A172 (cell line): ENCODE data around the gene ITGB8. TPM values are rescaled to one million over a fixed set of nuclear protein-coding genes. Genes with fewer than 3 reads are reported as not detected.
"Not testable (repeated sequence)": the region's sequence is repeated elsewhere in the genome, so short reads cannot be mapped to it uniquely, and the experiment has no call there.

Experiments used
- DNase-seq: peaks from one replicate; pipeline ENCODE4 v3.0.0-alpha.2; 2015; ENCODE audit warnings: low spot score
- total RNA-seq: library from RNA; depleted of rRNA; stranded (reverse); fragments of >200 nt; shearing (Covaris generic); gene quantifications from 2 replicates; pipeline ENCODE4 v1.2.3, GENCODE V29; 2014; rRNA removed

Gene ITGB8
- total RNA-seq = 17.8 and 20.8 TPM in 2 replicates

DNA sequence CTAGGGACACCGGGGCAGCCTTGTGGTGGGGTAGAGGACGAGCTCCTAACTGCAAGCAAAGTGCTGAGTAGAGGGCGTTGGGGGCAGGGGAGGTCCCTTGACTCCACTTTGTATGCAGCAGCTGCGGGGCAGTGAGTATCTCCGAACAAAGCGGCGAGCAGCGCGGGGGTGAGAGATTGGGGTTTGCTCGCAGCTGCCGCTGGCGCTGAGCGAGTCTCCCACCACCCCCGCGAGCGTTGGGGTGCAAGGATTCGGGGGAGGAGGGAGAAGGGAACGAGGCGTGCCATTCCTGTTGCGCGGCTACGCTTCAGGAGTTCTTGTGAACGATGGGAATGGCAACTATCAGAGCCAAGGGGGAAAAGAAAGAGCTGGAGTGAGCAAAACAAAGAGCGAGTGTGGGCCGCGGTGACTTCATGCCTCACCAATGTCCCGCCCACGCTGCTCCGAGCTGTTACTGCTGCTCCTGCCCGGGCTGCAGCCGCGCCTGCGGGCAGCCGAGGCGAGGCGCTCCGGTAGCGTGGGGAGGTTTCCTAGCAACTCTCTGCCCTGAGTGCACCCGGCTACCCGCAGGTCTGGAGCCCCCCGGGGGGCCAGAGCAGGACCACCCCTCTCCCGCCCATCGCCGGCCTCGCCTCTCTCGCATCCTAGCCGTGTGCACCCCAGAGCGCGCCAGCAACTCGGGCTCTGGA is at the start of gene ITGB8:
Gene ITGB8 (plus strand): TSS at position 662 of the 689 bp plus-strand sequence. CDS start 907 bp downstream, outside the sequence.
- DNase-seq = peak; percentile 81

DNA sequence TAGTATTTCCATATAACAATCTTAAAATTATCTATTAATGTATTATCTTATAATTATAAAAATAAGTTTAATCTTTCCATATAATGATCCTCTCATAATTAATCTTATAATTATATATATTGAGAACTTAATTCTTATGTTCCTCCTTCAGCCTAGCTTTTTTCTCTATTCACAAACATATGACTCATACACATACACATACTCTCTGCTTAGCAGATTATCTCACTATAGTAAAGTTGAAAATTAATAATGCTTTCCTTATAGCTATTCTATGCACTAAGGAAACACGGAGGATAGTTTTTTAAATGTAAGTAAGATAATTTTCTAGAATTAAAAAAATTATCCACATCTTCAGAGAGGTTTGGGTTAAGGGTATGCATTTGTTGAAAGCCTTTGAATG is 47.7 kb upstream of the ITGB8 start:
- no peak for DNase-seq

DNA sequence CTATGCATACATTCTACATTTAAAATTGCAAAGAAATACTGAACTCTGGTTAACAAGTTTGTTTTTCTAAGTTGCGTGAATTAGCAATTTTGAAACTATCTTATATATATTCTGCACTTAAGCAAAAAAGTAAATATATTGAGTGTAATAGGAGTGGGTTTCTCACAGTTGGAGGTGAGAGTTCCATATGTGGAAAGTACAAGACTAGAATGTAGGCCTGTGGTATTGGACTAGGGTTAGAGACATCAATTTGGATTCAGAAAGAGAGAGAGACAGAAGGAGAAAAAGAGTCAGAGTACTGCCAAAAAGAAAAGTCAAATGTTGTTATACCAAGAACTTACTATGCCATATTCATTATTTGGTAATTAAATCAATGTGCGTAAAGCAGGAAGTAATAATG is 47.3 kb upstream of the ITGB8 start:
- no peak for DNase-seq

DNA sequence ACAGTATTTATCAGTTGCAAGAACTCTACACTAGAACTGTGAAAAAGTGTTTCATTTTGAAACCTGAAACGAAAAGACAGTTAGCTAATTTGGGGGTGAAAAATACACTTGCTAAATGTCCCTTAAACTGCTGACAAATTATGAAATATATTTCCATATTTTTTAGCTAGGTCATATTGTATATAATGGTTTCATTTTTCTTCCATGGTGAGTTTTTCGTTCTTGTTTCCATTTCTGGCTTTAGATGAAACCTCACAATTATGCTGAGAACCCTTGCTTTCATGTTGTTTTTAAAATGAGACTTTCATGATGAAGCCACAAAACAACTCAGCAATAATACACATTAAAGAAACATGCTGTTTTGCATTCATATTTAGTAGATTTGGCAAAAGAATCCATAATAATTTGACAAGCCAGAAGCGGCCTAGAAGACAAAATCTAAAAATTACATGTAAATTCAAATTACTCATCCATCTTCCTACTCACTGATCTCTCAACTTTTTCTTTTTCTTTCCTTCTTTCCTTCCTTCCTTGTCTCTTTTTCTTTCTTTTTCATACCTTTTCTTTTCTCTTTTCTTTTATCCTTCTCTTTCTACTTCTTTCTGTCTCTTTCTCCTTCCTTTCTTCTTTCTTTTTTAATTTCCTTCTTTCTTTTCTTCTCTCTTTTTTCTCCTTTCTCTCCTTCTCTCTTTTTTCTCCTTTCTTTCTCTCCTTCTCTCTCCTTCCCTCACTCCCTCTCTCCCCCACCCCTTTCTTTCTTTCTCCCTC is 46.5 kb upstream of the ITGB8 start:
- no peak for DNase-seq

DNA sequence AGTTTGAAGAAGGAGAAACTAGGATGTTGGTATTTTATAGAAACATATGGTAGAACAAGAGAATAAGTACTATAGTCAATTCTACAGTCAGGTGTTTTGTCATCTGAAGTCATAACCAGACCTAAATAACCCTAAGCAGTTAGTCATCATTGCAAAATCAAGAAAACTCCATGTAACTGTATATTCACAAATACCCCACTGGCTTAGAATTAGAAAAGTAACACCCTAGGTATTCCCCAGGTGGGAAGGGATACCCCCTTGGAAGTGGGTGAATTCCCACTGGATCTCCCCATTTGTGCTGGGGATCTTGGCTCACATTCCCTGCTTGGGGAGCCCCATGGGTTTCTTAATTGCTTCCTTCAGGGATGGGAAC is 45.9 kb upstream of the ITGB8 start:
- no peak for DNase-seq

DNA sequence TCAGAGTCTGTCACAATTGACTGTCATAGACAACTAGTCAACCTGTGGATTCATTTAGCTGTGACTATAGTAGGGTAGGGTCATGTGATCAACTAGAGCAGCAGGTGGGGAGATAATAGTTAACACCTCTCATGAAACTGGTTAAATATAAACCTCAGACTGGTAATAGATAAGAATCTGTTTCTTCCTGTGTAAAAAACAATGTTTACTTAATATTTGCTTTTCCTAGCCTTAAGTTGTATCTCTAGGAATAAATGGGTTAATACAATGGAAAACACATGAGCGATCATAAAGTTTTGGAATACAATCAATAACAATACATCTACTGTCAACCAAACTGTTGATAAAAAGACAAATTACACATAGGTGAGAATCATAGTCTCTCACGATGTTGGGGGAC is 43.4 kb upstream of the ITGB8 start:
- DNase-seq = no peak

DNA sequence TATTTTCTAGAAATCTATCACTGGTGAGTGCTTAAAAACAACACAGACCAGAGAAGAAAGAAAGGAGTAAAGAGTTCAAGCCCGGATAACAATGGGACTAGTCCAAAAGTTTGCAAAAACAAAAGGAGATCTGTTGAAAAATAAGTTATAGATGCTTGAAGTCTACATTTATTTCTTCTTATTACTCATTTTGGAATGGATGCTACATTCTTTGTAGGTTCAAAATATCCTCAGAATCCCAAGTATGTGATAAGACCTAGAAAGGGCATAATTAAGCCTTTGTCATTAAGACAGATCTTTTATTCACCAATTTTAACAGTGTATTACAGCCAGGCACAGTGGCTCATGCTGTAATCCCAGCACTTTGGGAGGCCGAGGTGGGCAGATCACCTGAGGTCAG is 42.7 kb upstream of the ITGB8 start:
- peak; percentile 44 for DNase-seq

DNA sequence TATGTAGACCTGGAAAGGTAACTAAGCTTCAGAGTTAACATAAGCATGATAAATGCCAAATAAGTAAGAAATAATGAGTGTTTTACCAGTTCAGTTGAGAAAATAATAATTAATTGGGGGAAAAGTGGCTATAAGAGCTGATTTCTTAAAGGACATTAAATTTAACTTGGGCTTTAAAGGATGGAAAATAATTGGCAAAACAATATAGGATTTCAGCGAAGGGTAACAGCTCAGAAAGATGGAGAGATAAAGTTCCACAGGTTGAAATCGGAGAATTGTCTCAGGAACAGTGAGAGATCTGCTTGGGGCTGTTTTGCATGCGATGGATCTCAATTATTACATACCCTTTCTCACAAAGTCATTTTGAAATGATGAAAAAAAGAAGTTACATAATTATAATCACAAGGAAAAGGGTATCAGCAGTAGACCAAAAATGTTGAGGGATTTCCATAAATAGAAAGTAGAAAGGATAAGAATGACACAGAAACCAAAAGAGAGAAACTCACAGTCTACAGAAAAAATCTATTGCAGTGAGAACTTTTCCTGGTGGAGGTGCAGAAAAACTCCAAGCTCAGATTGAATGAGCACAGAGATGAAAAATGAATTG is 40.1 kb upstream of the ITGB8 start:
- no peak for DNase-seq

DNA sequence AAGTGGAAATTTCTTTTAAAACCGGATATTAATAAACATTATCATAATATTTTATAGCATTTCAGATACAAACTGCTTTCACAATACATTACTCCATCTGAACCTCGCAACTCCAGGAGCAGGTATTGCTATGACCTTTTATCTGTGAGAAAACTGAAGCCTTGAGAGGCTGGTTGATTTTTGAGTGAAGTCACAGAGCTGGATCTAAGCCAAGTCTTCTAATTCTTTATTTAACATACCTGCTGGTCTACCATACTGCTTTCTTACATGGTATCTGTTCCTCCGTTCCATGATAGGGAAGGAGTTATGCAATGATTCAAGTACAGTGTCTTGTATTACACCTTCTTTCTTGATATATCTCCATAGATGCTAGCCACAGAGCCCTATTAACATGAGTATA is 37.4 kb upstream of the ITGB8 start:
- DNase-seq = no peak

DNA sequence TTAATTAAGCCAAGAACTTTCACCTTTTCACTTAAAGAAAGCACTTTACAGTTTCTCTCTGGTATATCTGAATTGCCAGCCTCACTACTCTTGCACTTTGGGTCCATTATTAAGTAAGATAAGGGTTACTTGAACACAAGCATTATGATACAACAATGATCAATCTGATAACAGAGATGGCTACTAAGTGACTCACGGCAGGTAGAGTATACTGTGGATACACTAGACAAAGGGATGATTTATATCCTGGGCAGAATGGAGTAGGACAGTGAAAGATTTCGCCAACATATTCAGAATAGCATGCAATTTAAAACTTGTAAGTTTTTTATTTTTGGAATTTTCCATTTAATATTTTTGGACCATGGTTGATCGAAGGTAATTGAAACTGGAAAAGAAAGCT is 34.3 kb upstream of the ITGB8 start:
- peak; percentile 46 for DNase-seq

DNA sequence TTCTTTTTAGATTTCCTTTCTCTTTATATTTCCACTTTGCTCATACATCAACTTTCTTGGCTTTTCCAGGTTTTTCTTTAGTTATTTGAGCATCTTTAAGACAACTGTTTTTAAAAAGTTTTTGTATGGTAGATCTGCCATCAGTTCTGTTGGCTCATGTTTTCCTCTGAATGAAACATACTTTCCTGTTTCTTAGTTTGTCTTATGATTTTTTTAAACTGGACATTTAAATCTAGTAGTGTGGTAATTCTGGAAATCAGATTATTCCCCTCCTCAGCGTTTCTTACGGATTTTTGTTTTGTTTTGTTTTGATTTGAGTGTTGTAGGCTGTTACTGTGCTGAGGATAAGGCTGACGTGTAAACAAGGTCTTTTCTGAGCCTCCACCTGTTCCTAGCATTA is 33.8 kb upstream of the ITGB8 start:
- no peak for DNase-seq

DNA sequence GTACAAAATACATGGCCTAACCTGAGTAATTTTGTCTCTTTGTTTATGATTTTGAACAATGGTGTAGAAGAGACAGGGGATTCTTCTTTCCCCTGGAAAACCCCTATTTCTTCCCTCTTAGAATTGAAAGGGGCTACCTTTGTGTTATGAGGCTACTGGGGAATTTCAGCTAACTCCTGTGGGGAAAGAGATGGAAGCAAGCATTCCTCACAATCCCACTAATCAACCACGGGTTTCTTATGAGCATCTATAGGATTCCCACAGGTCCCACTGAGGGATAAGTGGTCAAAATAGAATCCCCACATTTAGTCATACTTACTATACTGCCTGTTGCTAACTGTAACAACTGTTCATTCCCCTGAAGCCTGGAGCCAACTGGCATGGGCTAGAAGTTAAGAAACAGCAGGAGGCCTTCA is 32.2 kb upstream of the ITGB8 start:
- no peak for DNase-seq

DNA sequence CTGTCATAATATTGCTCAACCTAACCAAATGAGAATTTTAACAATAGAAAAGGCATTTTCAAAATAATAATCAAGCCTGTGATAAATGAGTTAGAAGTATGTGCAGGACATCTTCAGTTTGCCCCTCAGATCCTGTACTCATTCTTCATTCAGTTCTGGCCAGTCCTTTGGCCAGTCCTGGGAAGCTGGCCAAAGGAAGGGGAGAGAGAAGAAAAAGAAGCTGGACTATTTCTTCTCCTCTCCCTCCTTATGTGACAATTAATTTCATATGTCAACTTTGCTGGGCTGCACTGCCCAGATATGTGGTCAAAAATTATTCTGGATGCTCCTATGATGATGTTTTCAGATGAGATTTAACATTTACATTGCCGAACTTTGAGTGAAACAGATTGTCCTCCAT is 31.6 kb upstream of the ITGB8 start:
- DNase-seq = no peak

DNA sequence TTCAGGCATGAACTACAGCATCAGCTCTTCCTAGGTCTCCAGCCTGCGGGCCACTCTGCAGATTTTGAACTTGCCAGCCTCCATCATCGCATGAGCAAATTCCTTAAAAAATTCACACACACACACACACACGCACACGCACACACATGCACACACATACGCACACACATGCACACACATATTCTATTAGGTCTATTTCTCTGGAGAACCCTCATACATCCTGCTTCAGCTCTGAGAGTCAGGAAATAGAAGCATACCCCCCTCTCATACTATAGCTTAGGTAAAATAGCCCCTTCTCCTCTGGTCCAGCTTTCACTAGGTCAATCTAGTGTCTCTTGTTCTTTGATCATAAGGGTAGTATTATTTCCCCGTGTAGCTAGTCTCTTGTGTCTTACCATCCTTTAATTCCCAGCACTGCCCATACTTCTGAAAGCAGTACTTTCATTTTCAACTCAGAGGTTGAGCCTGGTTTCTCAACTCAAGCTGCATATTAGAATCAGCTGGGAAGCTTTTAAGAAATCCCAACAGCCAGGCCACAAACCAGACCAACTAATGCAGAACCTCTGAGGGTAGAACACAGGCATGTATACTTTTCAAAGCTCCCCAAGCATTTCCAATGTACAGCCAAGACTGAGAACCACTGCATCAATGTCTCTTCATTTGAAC is 30.9 kb upstream of the ITGB8 start:
- no peak for DNase-seq

DNA sequence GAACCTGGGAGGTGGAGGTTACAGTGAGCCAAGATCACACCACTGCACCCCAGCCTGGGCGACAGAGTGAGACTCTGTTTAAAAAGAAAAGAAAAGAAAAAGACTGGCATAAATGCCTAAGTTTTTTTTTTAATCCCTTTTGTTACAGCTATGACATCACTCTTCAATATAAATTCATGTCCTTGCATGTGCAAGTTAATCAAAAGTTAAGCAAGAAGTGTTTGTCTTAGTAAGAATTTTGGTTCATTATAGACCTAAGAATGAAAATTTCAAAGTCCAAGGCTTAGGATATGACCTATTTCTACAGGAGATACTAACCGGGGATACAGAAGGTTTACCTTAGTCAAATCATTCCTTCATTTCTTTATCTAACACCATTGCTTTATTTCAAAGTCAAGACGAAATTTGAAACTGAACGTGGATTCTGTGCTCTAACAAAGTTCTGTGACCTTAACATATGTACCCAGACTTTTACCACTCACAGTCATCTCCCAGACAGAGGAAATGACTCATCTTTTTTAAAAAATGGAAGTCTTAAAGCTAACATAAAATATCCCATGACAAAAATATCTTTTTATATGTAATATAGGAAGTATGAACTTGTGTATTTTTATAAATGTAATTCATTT is 29.3 kb upstream of the ITGB8 start:
- peak; percentile 54 for DNase-seq

DNA sequence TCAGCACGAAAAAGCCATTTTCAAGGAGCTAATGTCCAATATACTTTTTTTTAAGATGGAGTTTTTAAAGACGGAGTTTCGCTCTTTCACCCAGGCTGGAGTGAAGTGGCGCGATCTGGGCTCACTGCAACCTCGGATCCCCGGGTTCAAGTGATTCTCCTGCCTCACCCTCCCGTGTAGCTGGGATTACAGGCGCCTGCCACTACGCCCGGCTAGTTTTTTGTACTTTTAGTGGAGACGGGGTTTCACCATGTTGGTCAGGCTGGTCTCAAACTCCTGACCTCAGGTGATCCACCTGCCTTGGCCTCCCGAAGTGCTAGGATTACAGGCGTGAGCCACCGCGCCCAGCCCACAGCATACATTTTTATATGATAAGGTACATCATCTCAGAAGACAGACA is 28.4 kb upstream of the ITGB8 start:
- DNase-seq = not testable (repeated sequence)

DNA sequence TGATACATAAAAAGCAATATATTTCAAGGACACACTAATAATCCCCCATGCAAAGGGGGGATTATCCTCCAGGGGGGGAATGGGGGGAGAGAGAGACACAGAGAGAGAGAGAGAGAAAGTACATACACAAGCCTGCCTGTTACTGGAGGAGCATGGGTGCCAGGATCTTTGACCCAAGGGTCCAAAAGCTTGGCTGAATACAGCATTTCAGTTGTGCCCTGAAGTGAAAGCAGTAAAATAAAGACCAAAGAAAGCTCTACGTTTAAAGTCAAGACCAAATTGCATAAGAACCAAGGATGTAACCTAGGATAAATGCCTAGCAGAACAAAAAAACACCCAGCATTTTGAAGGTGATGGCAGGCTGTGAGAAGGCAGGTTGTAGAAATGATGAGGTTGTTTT is 27.8 kb upstream of the ITGB8 start:
- no peak for DNase-seq

DNA sequence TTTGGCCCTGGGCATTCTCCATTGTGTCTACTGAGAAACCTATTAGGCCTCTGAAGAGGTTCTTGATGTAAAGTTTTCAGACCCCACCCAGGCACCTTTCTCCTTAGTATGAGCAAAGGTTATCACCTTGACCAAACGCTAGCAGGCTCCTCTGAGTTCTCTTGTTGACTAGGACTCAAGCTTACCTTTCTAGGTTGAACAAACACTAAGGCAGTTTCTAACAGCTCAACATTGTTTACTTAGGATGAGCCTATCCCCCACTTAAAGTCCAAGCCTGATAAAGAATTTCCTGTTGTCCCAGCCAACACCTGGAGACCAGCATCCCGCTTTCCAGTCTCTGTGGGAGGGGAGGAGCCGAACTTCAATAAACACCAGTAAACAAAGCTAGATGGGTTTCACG is 26.3 kb upstream of the ITGB8 start:
- DNase-seq = no peak

DNA sequence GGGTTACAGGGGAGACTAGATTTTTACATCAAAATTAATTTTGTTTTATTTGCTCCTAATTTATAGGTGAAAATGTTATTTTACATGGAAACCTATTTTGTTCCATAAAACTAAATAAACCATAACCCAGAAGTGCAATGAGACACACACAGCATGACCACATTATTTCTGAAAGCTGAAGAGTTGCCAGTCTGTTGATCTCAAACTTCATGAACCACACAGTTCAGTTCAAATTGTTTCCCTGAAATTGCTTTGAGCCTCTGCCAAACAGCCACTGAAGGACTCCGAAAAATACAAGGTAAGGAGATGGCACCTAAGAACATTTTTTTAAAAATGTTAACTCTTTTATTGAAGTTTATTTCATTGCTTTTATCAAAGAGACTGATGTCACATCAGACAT is 25.0 kb upstream of the ITGB8 start:
- no peak for DNase-seq

DNA sequence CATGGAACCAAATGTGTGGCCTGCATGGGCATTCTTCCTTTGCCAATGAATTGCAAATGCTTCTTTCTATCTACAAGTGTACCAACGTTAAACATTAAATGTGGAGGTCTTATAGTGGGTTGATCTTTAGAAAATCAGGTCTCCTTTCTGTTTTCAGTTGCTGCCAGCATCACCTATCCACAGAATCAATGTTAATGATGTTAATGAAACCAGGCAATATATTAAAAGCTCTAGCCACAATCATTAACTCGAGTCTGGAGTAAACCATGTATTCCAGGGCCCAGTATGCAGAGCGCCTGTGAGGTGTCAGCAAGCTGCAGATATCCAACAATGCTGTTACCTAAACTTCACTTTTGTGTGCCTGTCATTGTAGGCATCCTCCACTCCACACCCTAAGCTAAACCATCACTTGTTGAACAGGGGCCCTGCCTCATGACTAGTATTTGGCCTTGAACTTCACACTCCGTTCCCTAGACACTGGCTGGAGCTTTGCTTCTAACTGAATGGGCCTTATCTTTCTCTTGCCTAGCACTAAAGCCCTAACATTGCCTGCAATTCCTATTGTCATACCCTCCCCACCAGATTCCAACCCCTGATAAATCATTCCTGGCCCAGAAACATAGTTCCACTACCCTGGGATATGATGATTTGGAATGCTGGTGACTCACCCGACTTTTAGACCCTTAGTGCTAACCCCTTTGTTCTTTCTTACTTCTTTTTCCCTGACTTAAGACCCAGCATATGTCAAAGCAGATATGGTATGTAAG is 24.3 kb upstream of the ITGB8 start:
- no peak for DNase-seq

DNA sequence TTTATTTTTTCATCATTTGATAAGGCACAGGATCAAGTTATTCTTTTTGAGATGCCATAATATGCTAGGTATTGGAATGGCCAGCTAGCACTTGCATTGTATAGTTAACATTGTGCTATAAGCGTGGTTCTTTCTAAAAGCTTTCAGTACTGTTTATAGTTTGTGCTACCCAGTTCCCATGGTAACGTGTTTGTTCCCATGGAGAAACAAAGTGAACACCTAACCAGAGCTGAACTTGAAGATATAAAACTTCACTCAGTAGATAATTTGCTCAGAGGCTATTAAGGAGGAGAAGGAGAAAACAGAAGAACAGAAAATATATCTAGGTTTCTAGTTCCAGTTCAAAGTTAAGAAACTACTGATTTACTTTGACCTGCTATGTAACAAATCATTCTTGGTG is 23.6 kb upstream of the ITGB8 start:
- no peak for DNase-seq
